Body of pancreas (tissue), 4 donors: Measurements from ENCODE around the gene PSME2. TPM values are rescaled to one million over a fixed set of nuclear protein-coding genes. Genes with fewer than 3 reads are reported as not detected.

Source experiments
- ATAC-seq: fragments of 150-250 bp; one replicate; pipeline ENCODE4 v1.9.1; 2016
- DNase-seq, 4 donors: peaks; one replicate each; pipeline ENCODE4 v3.0.0-alpha.2; 2019
- H3K27ac ChIP-seq, 4 donors: fragments of 200-600 bp; sonication (generic); 1 replicate in 3 of 4; 2 replicates in 1 of 4; pipeline versions ENCODE4 v1.5.1 to v1.6.1; 2016 to 2019; ENCODE audit warnings: mild to moderate bottlenecking in 1 of 4, mixed read lengths in 1 of 4, moderate library complexity in 1 of 4
- H3K27me3 ChIP-seq, 2 donors: fragments of 200-600 bp; sonication (generic); one replicate each; pipeline ENCODE4 v1.6.0; 2016; ENCODE audit warnings: mild to moderate bottlenecking in 1 of 2
- H3K36me3 ChIP-seq, 2 donors: fragments of 200-600 bp; sonication (generic); replicated peaks in 1 of 2; 2 replicates each; pipeline ENCODE4 v1.5.1; 2016; ENCODE audit warnings: low read depth in 2 of 2; ENCODE audit not compliant: insufficient read depth in 1 of 2
- H3K4me1 ChIP-seq: fragments of 200-600 bp; sonication (generic); one replicate; pipeline ENCODE4 v1.6.0; 2016
- H3K4me3 ChIP-seq, 2 donors: fragments of 200-600 bp; sonication (generic); 1 replicate in 1 of 2; 2 replicates in 1 of 2; pipeline ENCODE4 v1.5.1; 2016 to 2019
- H3K9me3 ChIP-seq, 3 donors: fragments of 200-600 bp; sonication (generic); 1 replicate in 2 of 3; 2 replicates in 1 of 3; pipeline ENCODE4 v1.5.1; 2016
- POLR2A ChIP-seq, 3 donors: fragments of 450-650 bp; IDR thresholded peaks; one replicate each; pipeline ENCODE4 v1.6.1; 2016; ENCODE audit warnings: antibody characterized with exemption in 3 of 3, mild to moderate bottlenecking in 2 of 3
- WGBS, 2 donors: methylation state at CpG; one replicate each; pipeline ENCODE4 v1.1.5; 2017; 5-methylcytosine and 5-hydroxymethylcytosine counted together
- intact Hi-C: fragments of 100-400 bp; cut with DNase I; formaldehyde crosslinking; loops from one replicate; pipeline ENCODE4 v1.15.1; 2023
- total RNA-seq, 2 donors: library from RNA; depleted of rRNA; stranded (reverse); fragments of >200 nt; gene quantifications; one replicate each; pipeline ENCODE4 v1.1.0, GENCODE V29; 2016
- TF ChIP-seq, protein P1 (sequence below), 7 experiments: fragments of 450-650 bp in 4 of 7; fragments of 200-600 bp in 3 of 7; sonication (generic) in 3 of 7; IDR thresholded peaks; one replicate each; pipeline ENCODE4 v1.5.1; 2016 to 2019; ENCODE audit warnings: antibody characterized with exemption in 7 of 7

The PSME2 gene
- total RNA-seq, 2 donors from 2014 or later, result 29.3 to 30.4 TPM

DNA sequence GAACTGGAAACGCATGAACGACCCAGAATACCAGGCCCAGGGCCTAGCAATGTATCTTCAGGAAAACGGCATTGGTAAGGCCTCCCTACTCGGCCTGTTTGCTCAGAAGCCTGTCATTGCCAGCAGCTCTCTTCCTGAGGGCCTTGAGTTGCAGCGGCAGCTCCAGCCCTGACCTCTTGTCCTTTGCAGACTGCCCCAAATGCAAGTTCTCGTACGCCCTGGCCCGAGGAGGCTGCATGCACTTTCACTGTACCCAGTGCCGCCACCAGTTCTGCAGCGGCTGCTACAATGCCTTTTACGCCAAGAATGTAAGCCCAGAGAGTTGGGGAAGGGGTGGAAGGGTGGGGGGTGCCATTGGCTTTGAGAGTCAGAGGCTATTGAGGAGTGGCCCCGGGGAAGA, 10.9 kb upstream of the PSME2 start:
- Histone ChIP-seq H3K27ac (no peak overlapping the region), H3K36me3 (peaks cover 6 to 25% of the 10 kb centered on the region in 2 donors), H3K4me1 (peaks cover 23% of the 10 kb centered on the region), H3K4me3 (no peak overlapping the region), H3K27me3 (no peaks in the 10 kb centered on the region), H3K9me3 (no peaks in the 10 kb centered on the region)
- TF ChIP-seq, protein P1, sequence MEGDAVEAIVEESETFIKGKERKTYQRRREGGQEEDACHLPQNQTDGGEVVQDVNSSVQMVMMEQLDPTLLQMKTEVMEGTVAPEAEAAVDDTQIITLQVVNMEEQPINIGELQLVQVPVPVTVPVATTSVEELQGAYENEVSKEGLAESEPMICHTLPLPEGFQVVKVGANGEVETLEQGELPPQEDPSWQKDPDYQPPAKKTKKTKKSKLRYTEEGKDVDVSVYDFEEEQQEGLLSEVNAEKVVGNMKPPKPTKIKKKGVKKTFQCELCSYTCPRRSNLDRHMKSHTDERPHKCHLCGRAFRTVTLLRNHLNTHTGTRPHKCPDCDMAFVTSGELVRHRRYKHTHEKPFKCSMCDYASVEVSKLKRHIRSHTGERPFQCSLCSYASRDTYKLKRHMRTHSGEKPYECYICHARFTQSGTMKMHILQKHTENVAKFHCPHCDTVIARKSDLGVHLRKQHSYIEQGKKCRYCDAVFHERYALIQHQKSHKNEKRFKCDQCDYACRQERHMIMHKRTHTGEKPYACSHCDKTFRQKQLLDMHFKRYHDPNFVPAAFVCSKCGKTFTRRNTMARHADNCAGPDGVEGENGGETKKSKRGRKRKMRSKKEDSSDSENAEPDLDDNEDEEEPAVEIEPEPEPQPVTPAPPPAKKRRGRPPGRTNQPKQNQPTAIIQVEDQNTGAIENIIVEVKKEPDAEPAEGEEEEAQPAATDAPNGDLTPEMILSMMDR (IDR thresholded peaks at IDR 0.05), result no peak
- no peak for TF ChIP-seq POLR2A (IDR thresholded peaks at IDR 0.05)
- WGBS, 2 donors, result 91 to 94% methylated on average over 12 of the region's 12 CpGs
- DNase-seq (no peak), ATAC-seq (no peak)
- intact Hi-C loops, result no loop called here

DNA sequence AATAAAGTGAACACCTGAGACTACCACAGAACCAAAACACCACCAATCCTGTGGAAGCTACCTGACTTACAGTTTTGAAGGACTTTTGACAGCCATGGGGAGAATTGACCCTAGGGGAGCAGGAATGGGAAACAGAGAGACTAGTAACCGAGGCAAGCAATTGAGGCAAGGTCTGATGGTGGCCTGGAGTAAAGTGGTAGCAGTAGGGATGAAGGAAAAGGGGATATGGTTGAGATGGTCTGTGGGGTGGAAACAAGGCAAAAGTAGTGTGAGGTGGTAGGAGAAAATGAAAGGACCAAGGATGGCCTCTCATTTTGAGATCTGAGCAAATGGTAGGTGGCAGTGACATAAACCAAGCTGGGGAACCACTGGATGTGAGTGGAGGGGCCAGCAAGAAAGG, 10.4 kb upstream of the PSME2 start:
- TF ChIP-seq, protein P1 (IDR thresholded peaks at IDR 0.05), result no peak
- TF ChIP-seq POLR2A (IDR thresholded peaks at IDR 0.05), result no peak
- peaks cover 6 to 26% of the 10 kb centered on the region in 2 donors for H3K36me3 ChIP-seq

DNA sequence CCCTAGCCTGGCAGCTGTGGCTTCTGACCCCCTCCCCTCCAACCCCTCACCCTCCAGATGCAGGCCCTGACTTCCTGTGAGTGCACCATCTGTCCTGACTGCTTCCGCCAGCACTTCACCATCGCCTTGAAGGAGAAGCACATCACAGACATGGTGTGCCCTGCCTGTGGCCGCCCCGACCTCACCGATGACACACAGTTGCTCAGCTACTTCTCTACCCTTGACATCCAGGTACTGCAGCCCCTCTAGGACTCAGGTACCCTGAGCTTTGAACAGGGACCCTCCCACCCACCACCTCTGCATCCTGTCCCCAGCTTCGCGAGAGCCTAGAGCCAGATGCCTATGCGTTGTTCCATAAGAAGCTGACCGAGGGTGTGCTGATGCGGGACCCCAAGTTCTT, 8.7 kb upstream of the PSME2 start:
- DNase-seq, result no peak
- WGBS, 2 donors, result 89 to 95% methylated on average over 9 to 10 of the region's 10 CpGs

More for the DNA sequence above, 10.4 kb upstream of the PSME2 start:
- Histone ChIP-seq H3K27ac (no peak overlapping the region), H3K4me1 (peaks cover 18% of the 10 kb centered on the region), H3K4me3 (no peak overlapping the region), H3K9me3 (no peaks in the 10 kb centered on the region), H3K27me3 (no peaks in the 10 kb centered on the region)
- intact Hi-C loops, result no loop called here
- ATAC-seq (no peak), DNase-seq (no peak)
- 89 to 95% methylated on average over 1 of the region's 1 CpG for WGBS, 2 donors

DNA sequence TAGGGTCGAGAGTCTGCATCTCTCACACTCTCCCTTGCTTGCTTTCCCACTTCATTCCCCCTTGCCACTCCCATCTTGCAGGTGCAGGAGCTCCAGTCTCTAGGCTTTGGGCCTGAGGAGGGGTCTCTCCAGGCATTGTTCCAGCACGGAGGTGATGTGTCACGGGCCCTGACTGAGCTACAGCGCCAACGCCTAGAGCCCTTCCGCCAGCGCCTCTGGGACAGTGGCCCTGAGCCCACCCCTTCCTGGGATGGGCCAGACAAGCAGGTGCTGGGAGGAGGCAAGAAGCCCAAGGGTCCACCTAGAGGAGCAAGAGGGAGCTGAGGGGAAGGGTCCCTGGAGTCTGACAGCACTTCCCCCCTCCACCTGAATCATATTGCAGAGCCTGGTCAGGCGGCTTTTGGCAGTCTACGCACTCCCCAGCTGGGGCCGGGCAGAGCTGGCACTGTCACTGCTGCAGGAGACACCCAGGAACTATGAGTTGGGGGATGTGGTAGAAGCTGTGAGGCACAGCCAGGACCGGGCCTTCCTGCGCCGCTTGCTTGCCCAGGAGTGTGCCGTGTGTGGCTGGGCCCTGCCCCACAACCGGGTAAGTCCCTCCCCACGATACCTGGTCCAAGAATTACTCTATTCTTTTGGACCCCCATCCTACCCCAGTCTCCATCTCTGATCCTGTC, 5.1 kb upstream of the PSME2 start:
- no peak for DNase-seq
- intact Hi-C loops, result no loop called here
- H3K36me3 ChIP-seq, result peaks cover 0 to 29% of the 10 kb centered on the region in 2 donors

More for the DNA sequence above, 8.7 kb upstream of the PSME2 start:
- no peak for ATAC-seq
- intact Hi-C loops, result no loop called here
- TF ChIP-seq, protein P1 (IDR thresholded peaks at IDR 0.05), result no peak
- no peak for TF ChIP-seq POLR2A (IDR thresholded peaks at IDR 0.05)
- Histone ChIP-seq H3K27ac (no peak overlapping the region), H3K9me3 (no peaks in the 10 kb centered on the region), H3K27me3 (no peaks in the 10 kb centered on the region), H3K4me1 (peaks cover 5% of the 10 kb centered on the region), H3K4me3 (no peak overlapping the region), H3K36me3 (peaks cover 6 to 36% of the 10 kb centered on the region in 2 donors)

More for the DNA sequence above, 5.1 kb upstream of the PSME2 start:
- Histone ChIP-seq H3K9me3 (no peaks in the 10 kb centered on the region), H3K4me1 (peaks cover 18% of the 10 kb centered on the region), H3K4me3 (no peak overlapping the region), H3K27me3 (no peaks in the 10 kb centered on the region), H3K27ac (no peak overlapping the region)
- TF ChIP-seq, protein P1 (IDR thresholded peaks at IDR 0.05), result no peak
- no peak for TF ChIP-seq POLR2A (IDR thresholded peaks at IDR 0.05)
- WGBS, 2 donors, result 94 to 95% methylated on average over 6 to 16 of the region's 16 CpGs
- no peak for ATAC-seq
